ENCODE results near the gene MAL.
A peak's percentile ranks its signal among the peaks of the same experiment; 100 is the strongest.
"Not testable (repeated sequence)": the region's sequence is repeated elsewhere in the genome, so short reads cannot be mapped to it uniquely, and the experiment has no call there.

MAL gene

DNA sequence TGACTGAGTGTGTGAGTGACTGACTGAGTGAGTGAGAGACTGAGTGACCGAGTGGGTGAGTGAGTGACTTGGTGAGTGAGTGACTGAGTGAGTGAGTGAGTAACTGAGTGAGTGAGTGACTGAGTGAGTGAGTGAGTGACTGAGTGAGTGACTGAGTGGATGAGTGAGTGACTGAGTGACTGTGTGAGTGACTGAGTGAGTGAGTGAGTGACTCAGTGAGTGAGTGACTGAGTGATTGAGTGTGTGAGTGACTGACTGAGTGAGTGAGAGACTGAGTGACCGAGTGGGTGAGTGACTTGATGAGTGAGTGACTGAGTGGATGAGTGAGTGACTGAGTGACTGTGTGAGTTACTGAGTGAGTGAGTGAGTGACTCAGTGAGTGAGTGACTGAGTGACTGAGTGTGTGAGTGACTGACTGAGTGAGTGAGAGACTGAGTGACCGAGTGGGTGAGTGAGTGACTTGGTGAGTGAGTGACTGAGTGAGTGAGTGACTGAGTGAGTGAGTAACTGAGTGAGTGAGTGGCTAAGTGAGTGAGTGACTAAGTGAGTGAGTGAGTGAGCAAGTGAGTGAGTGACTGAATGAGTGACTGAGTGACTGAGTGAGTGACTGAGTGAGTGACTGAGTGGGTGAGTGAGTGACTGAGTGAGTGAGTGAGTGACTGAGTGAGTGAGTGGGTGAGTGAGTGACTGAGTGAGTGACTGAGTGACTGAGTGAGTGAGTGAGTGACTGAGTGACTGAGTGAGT lies 12.5 kb downstream of the MAL start:
- H3K4me3 ChIP-seq (ENCODE audit: low read depth in 1 of 2, low read length in 2 of 2); H3K9me3 ChIP-seq (ENCODE audit: low read length); H3K9ac ChIP-seq (ENCODE audit: low read length); H3K27me3 ChIP-seq (ENCODE audit: control insufficient read depth in 1 of 2, insufficient read depth in 2 of 2, low read length in 2 of 2); H3K27ac ChIP-seq (ENCODE audit: low read depth, low read length); H3K36me3 ChIP-seq (ENCODE audit: insufficient read depth, low read length); H3K4me1 ChIP-seq (ENCODE audit: insufficient read depth, low read length): not testable (repeated sequence)

DNA sequence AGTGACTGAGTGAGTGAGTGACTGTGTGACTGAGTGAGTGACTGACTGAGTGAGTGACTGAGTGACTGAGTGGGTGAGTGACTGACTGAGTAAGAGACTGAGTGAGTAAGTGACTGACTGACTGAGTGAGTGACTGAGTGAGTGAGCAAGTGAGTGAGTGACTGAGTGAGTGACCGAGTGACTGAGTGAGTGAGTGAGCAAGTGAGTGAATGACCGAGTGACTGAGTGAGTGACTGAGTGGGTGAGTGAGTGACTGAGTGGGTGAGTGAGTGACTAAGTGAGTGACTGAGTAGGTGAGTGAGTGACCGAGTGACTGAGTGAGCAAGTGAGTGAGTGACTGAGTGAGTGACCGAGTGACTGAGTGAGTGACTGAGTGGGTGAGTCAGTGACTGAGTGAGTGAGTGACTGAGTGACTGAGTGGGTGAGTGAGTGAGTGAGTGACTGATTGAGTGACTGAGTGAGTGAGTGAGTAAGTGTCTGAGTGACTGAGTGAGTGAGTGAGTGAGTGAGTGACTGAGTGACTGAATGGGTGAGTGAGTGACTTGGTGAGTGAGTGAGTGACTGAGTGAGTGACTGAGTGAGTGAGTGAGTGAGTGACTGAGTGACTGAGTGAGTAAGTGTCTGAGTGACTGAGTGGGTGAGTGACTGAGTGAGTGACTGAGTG lies 13.3 kb downstream of the MAL start:
- no peak overlapping the region for H3K27ac ChIP-seq (ENCODE audit: low read depth, low read length)
- H3K9ac ChIP-seq (ENCODE audit: low read length), result no peak overlapping the region
- H3K36me3 ChIP-seq (ENCODE audit: insufficient read depth, low read length), result no peaks in the 10 kb centered on the region
- H3K4me3 ChIP-seq (ENCODE audit: low read depth in 1 of 2, low read length in 2 of 2), result no peak overlapping the region
- H3K9me3 ChIP-seq (ENCODE audit: low read length), result no peaks in the 10 kb centered on the region
- peaks cover 9% of the 10 kb centered on the region for H3K4me1 ChIP-seq (ENCODE audit: insufficient read depth, low read length)
- no peaks in the 10 kb centered on the region for H3K27me3 ChIP-seq (ENCODE audit: control insufficient read depth in 1 of 2, insufficient read depth in 2 of 2, low read length in 2 of 2)

- Histone ChIP-seq H3K36me3 (ENCODE audit: insufficient read depth, low read length) (no peaks in the 10 kb centered on the region), H3K4me3 (ENCODE audit: low read depth in 1 of 2, low read length in 2 of 2) (no peak overlapping the region), H3K27me3 (ENCODE audit: control insufficient read depth in 1 of 2, insufficient read depth in 2 of 2, low read length in 2 of 2) (no peaks in the 10 kb centered on the region), H3K27ac (ENCODE audit: low read depth, low read length) (no peak overlapping the region), H3K4me1 (ENCODE audit: insufficient read depth, low read length) (peaks cover 11% of the 10 kb centered on the region), H3K9me3 (ENCODE audit: low read length) (no peaks in the 10 kb centered on the region), H3K9ac (ENCODE audit: low read length) (no peak overlapping the region)
Measured at GRCh38 chr2:95039363-95039762, 13.9 kb downstream of the MAL start.

DNA sequence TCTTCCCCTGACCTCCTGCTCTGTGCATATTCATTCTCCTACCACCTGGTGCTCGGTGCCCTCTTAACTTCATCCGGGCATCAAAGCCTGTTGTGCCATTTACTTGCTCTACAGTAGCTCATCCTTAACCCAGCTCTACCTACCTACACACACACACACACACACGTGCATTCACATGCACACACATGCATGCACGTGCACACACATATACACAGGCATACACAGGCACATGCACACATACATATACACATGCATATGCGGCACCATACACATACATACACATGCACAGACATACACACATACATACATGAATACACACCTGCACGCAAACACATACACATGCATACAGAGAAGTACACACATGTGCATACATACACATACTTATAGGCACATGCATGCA lies 14.5 kb downstream of the MAL start:
- Histone ChIP-seq H3K4me1 (ENCODE audit: insufficient read depth, low read length) (peaks cover 11% of the 10 kb centered on the region), H3K9ac (ENCODE audit: low read length) (no peak overlapping the region), H3K4me3 (ENCODE audit: low read depth in 1 of 2, low read length in 2 of 2) (no peak overlapping the region), H3K9me3 (ENCODE audit: low read length) (no peaks in the 10 kb centered on the region), H3K27ac (ENCODE audit: low read depth, low read length) (no peak overlapping the region), H3K27me3 (ENCODE audit: control insufficient read depth in 1 of 2, insufficient read depth in 2 of 2, low read length in 2 of 2) (no peaks in the 10 kb centered on the region), H3K36me3 (ENCODE audit: insufficient read depth, low read length) (no peaks in the 10 kb centered on the region)

DNA sequence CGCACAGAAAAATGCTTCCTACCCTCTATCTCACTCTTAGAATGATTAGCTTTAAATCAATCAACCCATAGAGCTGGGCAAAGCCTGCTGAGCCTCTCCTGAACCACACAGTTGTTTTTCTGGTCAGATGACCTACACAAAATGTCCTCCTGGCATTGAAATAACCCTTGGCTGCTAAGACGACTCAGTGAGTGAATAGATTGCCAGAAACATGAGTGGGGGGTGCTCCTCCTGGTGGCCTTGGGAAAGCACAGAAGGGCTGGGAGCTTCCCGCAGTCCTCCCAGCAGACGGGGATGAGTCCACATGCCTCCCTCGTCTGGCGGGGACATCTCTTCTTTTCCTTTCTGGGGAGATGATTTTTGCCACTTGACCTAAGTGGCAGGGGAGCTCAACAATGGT lies 14.9 kb downstream of the MAL start:
- Histone ChIP-seq H3K9ac (ENCODE audit: low read length) (no peak overlapping the region), H3K27ac (ENCODE audit: low read depth, low read length) (no peak overlapping the region), H3K36me3 (ENCODE audit: insufficient read depth, low read length) (no peaks in the 10 kb centered on the region), H3K4me3 (ENCODE audit: low read depth in 1 of 2, low read length in 2 of 2) (no peak overlapping the region), H3K4me1 (ENCODE audit: insufficient read depth, low read length) (peaks cover 11% of the 10 kb centered on the region), H3K27me3 (ENCODE audit: control insufficient read depth in 1 of 2, insufficient read depth in 2 of 2, low read length in 2 of 2) (no peaks in the 10 kb centered on the region), H3K9me3 (ENCODE audit: low read length) (no peaks in the 10 kb centered on the region)

DNA sequence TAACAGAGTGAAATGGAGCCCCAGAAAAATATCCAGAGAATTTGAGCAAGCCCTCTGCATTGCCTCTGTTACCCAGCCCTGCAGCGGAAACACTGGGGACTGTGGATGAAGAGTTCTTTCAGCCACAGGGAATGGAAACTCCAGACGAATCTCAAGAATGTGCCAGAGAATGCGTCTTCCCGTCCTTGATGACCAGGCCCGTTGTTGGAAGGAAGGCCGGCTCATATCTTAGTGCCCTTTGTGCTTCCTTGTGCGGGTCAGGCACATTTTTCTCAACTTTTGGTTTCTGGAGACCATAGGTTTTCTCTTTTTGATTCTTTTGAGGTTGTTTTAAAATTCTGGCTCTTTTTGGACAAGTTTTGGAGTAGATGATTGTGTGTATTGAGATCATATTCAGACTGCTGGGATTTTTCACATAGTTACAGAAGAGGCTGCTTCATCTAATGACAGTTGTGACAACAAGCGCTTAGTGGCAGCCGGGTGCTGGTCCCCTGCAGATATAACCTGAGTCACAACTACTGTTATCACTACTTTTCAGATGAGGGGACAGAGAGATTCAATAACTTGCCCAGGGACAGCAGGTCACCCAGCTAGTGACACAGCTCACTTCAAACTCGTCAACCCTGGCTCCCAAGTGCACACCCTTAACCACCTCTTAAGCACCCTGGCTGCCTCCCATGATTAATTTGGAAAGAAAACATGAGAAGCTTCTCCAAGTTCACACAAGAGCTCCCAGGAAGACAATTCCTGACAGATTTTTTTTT lies 15.7 kb downstream of the MAL start:
- Histone ChIP-seq H3K27ac (ENCODE audit: low read depth, low read length) (no peak overlapping the region), H3K27me3 (ENCODE audit: control insufficient read depth in 1 of 2, insufficient read depth in 2 of 2, low read length in 2 of 2) (no peaks in the 10 kb centered on the region), H3K36me3 (ENCODE audit: insufficient read depth, low read length) (no peaks in the 10 kb centered on the region), H3K4me1 (ENCODE audit: insufficient read depth, low read length) (peaks cover 11% of the 10 kb centered on the region), H3K9ac (ENCODE audit: low read length) (no peak overlapping the region), H3K9me3 (ENCODE audit: low read length) (no peaks in the 10 kb centered on the region), H3K4me3 (ENCODE audit: low read depth in 1 of 2, low read length in 2 of 2) (no peak overlapping the region)

DNA sequence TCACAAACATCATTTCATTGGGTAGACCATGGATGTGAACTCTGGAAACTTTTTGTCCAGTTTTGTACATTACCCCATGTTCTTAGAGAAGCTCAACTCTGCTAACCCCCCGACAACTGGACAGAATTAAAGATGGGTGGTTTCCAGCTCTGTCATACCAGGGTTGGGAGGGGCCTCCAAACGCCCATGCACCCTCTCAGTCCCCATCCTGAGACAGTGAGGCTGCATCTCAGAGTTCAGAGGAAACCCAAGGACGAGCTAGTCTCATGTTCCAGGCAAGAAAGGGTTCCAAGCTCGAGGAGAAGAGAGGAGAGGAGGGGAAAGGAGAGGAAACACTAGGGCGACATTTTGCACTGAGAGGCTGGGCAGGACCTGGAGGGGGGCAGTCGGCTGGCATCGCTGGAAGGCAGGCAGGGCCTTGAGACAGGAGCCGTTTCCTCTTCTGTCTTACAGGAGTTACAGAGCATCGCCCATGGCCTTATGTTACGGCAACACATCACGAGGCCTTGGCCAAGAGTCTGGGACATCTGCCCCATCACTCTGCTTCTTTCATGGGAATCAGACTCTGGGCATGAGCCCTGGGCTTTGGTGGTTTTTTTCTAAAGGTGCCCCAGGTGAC lies 16.4 kb downstream of the MAL start:
- H3K4me3 ChIP-seq (ENCODE audit: low read depth in 1 of 2, low read length in 2 of 2), result no peak overlapping the region
- H3K9ac ChIP-seq (ENCODE audit: low read length), result no peak overlapping the region
- no peak overlapping the region for H3K27ac ChIP-seq (ENCODE audit: low read depth, low read length)
- H3K4me1 ChIP-seq (ENCODE audit: insufficient read depth, low read length), result peaks cover 11% of the 10 kb centered on the region
- no peaks in the 10 kb centered on the region for H3K9me3 ChIP-seq (ENCODE audit: low read length)
- no peaks in the 10 kb centered on the region for H3K27me3 ChIP-seq (ENCODE audit: control insufficient read depth in 1 of 2, insufficient read depth in 2 of 2, low read length in 2 of 2)
- no peaks in the 10 kb centered on the region for H3K36me3 ChIP-seq (ENCODE audit: insufficient read depth, low read length)

GRCh38 chr2:95042472-95043271 lies 17.2 kb downstream of the MAL start:
- H3K9ac ChIP-seq (ENCODE audit: low read length), result no peak overlapping the region
- no peak overlapping the region for H3K27ac ChIP-seq (ENCODE audit: low read depth, low read length)
- peak overlapping the region in 1 of 2 donors; percentile 29 for H3K4me3 ChIP-seq (ENCODE audit: low read depth in 1 of 2, low read length in 2 of 2)
- H3K9me3 ChIP-seq (ENCODE audit: low read length), result no peaks in the 10 kb centered on the region
- H3K36me3 ChIP-seq (ENCODE audit: insufficient read depth, low read length), result no peaks in the 10 kb centered on the region
- no peaks in the 10 kb centered on the region for H3K27me3 ChIP-seq (ENCODE audit: control insufficient read depth in 1 of 2, insufficient read depth in 2 of 2, low read length in 2 of 2)
- H3K4me1 ChIP-seq (ENCODE audit: insufficient read depth, low read length), result peaks cover 11% of the 10 kb centered on the region

- Histone ChIP-seq H3K4me1 (ENCODE audit: insufficient read depth, low read length) (peaks cover 11% of the 10 kb centered on the region), H3K27me3 (ENCODE audit: control insufficient read depth in 1 of 2, insufficient read depth in 2 of 2, low read length in 2 of 2) (no peaks in the 10 kb centered on the region), H3K9ac (ENCODE audit: low read length) (no peak overlapping the region), H3K9me3 (ENCODE audit: low read length) (no peaks in the 10 kb centered on the region), H3K4me3 (ENCODE audit: low read depth in 1 of 2, low read length in 2 of 2) (peak overlapping the region in 1 of 2 donors; percentile 29), H3K27ac (ENCODE audit: low read depth, low read length) (peak overlapping the region; percentile 48), H3K36me3 (ENCODE audit: insufficient read depth, low read length) (no peaks in the 10 kb centered on the region)
Measured at GRCh38 chr2:95043300-95044093, 18.0 kb downstream of the MAL start.

- Histone ChIP-seq H3K4me1 (ENCODE audit: insufficient read depth, low read length) (peaks cover 11% of the 10 kb centered on the region), H3K36me3 (ENCODE audit: insufficient read depth, low read length) (no peaks in the 10 kb centered on the region), H3K27me3 (ENCODE audit: control insufficient read depth in 1 of 2, insufficient read depth in 2 of 2, low read length in 2 of 2) (peaks cover 0 to 5% of the 10 kb centered on the region in 2 donors), H3K9me3 (ENCODE audit: low read length) (no peaks in the 10 kb centered on the region), H3K4me3 (ENCODE audit: low read depth in 1 of 2, low read length in 2 of 2) (no peak overlapping the region), H3K9ac (ENCODE audit: low read length) (no peak overlapping the region), H3K27ac (ENCODE audit: low read depth, low read length) (no peak overlapping the region)
Measured at GRCh38 chr2:95044601-95045000, 19.1 kb downstream of the MAL start.

Data from muscle layer of colon (tissue), 2 donors.